Cardiac fibroblast (primary cell): ENCODE data around the gene OR10H2.
"Not testable (repeated sequence)": the region's sequence is repeated elsewhere in the genome, so short reads cannot be mapped to it uniquely, and the experiment has no call there.

Experiments
- DNase-seq, 2 donors: peaks; one replicate each; pipeline versions ENCODE4 v3.0.0 to v3.0.0-alpha.2; 2010; ENCODE audit warnings: low read depth in 2 of 2
- H3K4me3 ChIP-seq, 2 donors: replicated peaks in 1 of 2; 1 replicate in 1 of 2; 2 replicates in 1 of 2; pipeline ENCODE4 v1.5.1; 2011; ENCODE audit warnings: low read depth in 2 of 2, low read length in 2 of 2, mild to moderate bottlenecking in 2 of 2, moderate library complexity in 1 of 2
- TF ChIP-seq, protein P1 (sequence below): IDR thresholded peaks from one replicate; pipeline ENCODE4 v1.5.1; 2011; ENCODE audit warnings: low read depth, mild to moderate bottlenecking, low read length, inconsistent platforms

OR10H2 gene

DNA sequence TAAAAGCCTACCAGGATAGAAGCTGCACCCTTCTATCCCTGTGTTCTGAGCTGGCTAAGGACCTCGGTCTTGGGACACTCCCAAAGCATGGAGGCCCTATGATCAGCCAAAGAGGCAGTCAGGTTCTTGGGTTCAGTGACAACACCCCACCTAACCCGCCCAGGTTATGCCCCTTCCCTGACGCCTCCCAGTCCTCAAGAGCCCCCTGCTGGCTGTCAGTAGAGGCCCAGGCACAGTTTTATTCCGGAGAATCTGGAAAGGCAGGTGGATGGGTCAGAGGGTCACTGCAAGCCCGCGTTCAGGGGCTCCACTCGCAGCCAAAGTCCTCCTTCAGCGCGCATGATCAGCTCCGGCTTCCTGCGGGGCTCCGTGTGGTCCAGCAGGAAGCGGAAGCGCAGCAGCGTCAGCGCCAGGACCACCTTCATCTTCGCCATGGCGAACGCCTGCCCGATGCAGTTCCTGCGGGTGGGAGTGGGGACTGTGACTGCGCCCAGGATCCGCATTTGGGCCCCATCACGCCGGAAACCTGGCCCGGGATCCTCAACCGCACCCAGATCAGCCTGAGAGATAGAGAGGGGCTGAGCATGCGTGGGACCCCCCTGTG, 32.2 kb downstream of the OR10H2 start:
- no peak overlapping the region for H3K4me3 ChIP-seq
- DNase-seq = no peak
- TF ChIP-seq, protein P1, sequence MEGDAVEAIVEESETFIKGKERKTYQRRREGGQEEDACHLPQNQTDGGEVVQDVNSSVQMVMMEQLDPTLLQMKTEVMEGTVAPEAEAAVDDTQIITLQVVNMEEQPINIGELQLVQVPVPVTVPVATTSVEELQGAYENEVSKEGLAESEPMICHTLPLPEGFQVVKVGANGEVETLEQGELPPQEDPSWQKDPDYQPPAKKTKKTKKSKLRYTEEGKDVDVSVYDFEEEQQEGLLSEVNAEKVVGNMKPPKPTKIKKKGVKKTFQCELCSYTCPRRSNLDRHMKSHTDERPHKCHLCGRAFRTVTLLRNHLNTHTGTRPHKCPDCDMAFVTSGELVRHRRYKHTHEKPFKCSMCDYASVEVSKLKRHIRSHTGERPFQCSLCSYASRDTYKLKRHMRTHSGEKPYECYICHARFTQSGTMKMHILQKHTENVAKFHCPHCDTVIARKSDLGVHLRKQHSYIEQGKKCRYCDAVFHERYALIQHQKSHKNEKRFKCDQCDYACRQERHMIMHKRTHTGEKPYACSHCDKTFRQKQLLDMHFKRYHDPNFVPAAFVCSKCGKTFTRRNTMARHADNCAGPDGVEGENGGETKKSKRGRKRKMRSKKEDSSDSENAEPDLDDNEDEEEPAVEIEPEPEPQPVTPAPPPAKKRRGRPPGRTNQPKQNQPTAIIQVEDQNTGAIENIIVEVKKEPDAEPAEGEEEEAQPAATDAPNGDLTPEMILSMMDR = no peak

DNA sequence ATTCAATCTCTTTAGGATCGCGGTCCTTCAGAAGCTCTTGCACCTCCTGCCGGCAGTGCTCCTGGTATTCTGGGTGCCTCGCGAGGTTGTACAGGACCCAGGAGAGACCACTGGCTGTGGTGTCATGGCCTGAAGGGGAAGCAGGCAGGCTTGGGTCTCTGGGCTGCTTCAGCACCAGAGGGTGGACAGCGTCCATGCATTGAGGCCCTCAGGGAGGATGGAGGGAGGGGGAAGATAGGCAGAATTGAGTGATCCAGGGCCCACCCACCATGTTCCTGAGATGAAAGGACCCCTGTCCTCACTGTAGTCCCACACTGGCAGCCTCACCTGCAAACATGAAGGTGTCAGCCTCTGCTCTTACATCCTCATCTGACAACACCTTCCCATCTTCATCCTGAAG, 41.8 kb downstream of the OR10H2 start:
- TF ChIP-seq, protein P1 = no peak
- no peak overlapping the region for H3K4me3 ChIP-seq
- no peak for DNase-seq

DNA sequence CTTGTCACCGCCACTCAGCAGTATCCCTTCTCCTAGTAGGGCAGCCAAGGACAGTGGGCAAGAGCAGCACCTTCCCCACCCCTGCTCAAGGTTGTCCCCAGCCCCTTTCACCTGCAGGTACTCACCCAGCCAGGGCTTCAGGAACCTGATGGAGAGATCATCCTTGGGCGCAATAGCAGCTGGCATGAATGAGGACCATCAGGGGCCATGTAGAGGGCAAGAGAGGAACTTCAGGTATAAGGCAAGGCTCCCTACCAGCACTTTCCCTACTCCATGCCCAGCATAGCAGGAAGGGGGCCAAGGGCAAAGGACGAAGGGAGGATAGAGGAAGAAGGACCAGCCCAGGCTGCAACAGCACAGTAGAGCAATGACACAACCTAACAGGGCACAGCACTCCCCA, 46.3 kb downstream of the OR10H2 start:
- H3K4me3 ChIP-seq, DNase-seq: not testable (repeated sequence)

DNA sequence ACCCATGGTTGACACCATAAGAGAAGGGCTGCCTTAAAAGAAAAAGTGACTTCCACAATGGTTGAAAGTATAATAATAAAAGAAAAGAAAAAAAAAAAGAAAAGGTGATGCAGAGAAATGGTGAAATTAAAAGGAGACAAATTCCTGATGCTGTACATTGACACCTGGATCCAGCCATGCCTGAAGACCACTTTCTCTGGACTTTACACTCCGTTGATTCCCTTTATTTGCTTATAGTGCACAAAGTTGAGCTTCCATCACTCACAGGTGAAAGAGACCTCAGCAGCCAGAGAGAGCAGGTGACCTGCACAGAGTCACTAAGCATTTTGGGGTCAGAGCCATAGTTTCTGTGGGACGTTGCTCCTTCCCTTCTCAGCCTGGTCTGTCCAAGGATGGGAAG, 47.4 kb downstream of the OR10H2 start:
- no peak for DNase-seq
- H3K4me3 ChIP-seq = no peak overlapping the region
- TF ChIP-seq, protein P1 = no peak

DNA sequence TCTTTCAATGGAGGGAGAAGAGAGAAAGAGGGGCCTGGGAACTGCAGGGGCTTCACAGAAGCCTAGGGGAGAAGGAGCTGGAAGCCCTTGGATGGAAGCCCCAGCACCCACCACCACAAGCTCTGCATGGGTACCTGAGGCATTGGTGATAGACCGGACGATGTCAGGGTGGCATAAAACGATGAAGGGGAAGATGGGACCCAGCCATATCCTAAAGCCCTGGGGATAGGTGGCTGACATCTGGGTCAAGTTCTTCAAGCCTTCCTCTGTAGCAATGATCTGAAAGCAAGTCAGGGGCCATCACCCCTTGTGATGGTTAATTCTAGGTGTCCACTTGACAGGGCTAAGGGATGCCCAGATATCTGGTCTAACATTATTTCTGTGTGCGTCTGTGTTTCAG, 48.4 kb downstream of the OR10H2 start:
- TF ChIP-seq, protein P1 = no peak
- no peak for DNase-seq
- H3K4me3 ChIP-seq = no peak overlapping the region

DNA sequence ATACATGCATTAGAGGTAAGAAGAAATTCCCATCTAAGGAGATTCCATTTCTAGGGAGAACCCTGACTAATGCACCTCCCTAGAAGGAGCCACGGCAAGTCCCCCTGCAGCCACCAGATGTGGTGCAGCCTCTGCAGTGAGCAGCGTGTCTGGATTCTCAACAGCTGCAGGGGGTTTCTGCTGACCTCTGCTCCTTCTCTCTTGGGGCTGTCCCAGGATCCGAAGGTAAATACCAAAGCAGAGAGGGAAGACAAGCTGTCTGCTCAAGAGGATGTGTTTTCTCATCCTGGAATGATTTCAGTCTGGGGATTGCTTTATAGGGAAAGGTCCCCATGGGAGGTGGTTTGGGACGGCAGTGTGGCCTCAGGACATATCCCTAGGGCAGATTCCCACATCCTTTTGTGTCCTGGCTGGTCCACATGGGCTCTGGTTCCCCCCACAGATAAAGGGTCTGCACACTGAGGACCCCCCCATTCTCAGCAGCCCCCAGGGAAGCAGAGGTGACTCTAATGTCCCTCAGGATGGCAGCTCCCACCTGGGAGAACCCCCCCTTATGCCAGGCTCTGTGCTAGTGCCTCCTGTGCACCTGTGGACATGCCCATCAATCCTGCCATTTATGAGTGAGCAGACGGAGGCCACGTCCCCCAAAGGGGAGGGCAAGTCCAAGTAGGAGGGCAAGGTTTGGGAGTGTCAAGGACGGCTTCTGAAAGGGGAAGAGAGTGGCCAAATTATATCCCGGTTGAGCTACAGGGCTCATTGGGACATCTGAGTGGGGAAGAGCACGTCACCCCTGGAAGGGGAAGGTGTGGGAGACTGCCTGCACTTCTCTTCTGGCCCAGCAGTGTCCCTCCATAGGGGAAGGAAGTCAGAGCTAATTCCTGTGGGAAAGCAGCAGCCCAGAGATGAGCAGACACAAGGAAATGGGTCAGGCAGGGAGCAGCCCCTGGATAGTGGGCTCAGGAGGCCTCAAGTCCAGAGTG, 49.5 kb downstream of the OR10H2 start:
- H3K4me3 ChIP-seq = no peak overlapping the region
- no peak for DNase-seq
- TF ChIP-seq, protein P1 = no peak
